ENCODE results near the gene CRB1. TPM values are rescaled to one million over a fixed set of nuclear protein-coding genes. Genes with fewer than 3 reads are reported as not detected.
"Not testable (repeated sequence)": the region's sequence is repeated elsewhere in the genome, so short reads cannot be mapped to it uniquely, and the experiment has no call there.

Gene CRB1
- total RNA-seq, 1 donor from 2014 or later = not detected

- no peak for DNase-seq (ENCODE audit: extremely low read depth, low read depth, low spot score)
Measured at GRCh38 chr1:197451381-197451780, 183.3 kb downstream of the CRB1 start.

- no peak for DNase-seq (ENCODE audit: extremely low read depth, low read depth, low spot score)
Measured at GRCh38 chr1:197453376-197454058, 185.5 kb downstream of the CRB1 start.

GRCh38 chr1:197462539-197462938 is 194.5 kb downstream of the CRB1 start:
- no peak for DNase-seq (ENCODE audit: extremely low read depth, low read depth, low spot score)

DNA sequence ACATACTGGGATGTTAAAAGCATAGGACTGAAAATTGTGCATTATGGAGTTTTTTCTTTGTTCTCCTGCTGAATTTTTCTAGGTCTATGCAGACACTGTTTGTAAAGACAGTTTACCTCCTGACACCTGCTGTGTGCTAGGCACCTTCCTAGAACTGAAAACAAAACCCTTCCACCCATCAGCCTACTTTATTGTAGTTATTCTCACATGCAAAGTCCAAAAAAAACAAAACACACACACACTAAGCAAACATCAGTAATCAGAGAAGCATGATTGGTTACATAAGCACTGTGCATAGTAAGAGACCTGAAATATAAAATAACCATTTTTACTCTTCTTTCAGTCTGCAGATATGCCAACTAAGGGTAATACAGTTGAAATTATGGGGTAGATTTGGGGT is 195.1 kb downstream of the CRB1 start:
- no peak for DNase-seq (ENCODE audit: extremely low read depth, low read depth, low spot score)

- no peak for DNase-seq (ENCODE audit: extremely low read depth, low read depth, low spot score)
Measured at GRCh38 chr1:197464044-197464443, 196.0 kb downstream of the CRB1 start.

GRCh38 chr1:197465528-197466327 is 197.7 kb downstream of the CRB1 start:
- DNase-seq (ENCODE audit: extremely low read depth, low read depth, low spot score) = no peak

GRCh38 chr1:197466813-197467212 is 198.8 kb downstream of the CRB1 start:
- DNase-seq (ENCODE audit: extremely low read depth, low read depth, low spot score) = no peak

DNA sequence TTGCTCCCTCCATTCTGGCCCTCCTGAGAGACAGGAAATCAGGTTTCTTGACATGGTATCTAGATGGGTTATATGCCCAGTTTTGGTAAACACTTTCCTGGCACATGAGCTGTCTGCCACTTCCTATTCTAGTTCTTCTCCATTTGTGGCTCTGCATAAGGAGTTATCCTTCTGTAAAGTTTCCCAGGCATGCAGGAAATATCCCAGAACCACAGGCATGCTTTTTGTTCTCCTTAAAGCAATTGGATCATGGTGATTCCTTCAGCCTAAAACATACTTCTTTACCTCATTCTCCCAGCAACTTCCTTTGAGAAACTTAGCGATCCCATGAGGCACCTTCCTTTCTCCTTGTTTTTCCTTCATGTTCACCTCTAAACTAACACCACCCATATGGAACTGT is 199.8 kb downstream of the CRB1 start:
- no peak for DNase-seq (ENCODE audit: extremely low read depth, low read depth, low spot score)

DNA sequence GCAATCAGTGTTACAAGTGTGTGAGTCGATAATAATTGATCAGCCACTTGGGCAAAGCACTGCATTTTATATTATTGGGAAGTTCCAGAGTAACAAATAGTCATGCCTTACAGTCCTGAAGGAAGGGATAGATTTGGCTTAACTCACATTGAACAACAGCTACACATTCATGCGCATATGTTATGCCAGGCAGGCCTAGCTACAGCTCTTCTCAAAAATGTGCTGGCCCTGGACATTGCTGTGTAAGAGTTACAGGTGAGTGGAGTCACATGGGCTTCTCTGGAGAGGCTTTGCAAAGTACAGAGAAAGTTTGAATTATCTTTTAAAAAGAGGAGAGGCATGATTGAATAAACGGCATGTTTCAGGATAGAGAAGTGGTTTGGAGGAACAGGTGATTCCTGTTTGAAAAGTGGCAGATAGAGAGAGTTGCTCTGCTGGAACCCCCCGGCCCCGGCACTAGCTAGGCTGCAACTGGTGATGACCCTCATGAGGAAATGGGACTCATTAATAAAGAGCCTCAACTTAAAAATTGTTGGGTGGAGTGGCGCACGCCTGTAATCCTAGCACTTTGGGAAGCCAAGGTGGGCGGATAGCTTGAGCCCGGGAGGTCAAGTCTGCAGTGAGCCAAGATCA is 200.6 kb downstream of the CRB1 start:
- DNase-seq (ENCODE audit: extremely low read depth, low read depth, low spot score) = no peak

GRCh38 chr1:197469620-197470210 is 201.7 kb downstream of the CRB1 start:
- DNase-seq (ENCODE audit: extremely low read depth, low read depth, low spot score) = no peak

DNA sequence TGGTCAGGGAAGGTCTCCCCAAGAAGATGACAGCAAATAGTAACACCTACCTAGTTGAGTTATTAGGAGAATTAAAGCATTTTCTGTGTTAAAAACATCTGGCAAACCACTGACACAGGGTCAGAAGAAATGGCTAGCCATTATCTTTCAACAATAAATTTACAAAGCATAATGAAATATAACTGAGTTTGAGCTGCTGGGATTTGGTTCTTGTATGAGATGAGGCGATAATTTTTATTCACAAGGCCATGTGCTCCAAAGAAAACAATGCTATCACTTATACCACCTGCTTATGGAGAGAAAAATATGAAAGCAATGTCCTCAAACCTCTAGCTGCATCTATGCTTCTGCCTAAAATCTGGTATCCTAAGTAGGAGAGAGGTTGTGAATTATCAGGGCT is 202.3 kb downstream of the CRB1 start:
- DNase-seq (ENCODE audit: extremely low read depth, low read depth, low spot score) = no peak

DNA sequence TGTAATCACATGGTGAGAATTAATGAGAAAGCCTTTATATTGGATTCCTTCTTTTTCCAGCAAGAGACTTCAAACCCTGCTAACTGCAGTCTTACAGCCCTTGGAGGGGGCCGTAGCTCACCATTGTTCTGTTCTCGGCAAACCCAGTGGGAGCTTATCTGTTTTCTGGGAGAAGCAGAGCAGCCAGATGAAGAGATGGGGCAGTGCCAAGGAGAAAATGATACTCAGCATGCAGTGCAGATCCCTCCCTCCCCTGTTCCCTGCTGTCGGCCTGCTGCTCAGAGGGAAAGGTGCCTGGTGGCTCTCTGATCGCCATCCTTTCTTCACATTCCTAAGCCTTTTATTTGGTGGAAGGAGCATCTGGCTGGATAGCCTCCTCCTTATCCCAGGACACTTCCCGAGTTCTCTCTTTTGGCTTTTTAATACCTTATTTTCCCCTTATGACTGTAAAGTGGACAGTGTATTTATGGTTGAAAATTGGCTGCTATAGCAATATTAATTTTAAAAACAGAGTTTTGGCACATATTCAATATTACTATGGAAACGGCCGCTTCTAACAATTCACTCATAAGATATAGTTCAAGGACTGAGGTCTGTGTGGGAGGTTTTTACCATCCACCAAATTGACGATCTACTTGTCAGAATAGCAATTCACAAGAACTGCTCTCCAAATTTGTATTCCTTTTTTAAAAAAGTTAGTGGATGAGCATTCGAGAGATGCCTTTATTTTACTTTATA is 203.4 kb downstream of the CRB1 start:
- DNase-seq (ENCODE audit: extremely low read depth, low read depth, low spot score) = no peak

- DNase-seq (ENCODE audit: extremely low read depth, low read depth, low spot score) = no peak
Measured at GRCh38 chr1:197472141-197472540, 204.1 kb downstream of the CRB1 start.

- DNase-seq (ENCODE audit: extremely low read depth, low read depth, low spot score) = no peak
Measured at GRCh38 chr1:197480446-197480845, 212.4 kb downstream of the CRB1 start.

- no peak for DNase-seq (ENCODE audit: extremely low read depth, low read depth, low spot score)
Measured at GRCh38 chr1:197481101-197481500, 213.0 kb downstream of the CRB1 start.

DNA sequence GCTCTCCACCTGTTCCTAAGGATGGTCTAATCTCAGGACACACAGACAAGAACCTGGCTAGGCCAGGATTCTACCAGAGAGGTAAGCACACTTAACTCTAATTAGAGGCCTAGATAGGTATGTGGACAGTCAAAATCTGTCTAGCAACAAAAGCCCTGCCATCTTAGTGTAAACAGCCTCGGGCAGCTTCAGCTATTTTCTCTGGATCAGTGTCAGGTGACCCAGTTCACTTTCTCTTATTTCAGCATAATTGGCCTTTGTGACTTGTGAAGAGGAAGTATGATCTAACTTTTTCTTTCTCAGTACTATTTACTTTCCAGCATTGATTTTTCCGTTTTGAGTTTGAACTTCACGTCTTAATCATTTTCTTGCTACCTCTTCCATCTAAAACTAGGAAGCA is 217.7 kb downstream of the CRB1 start:
- DNase-seq (ENCODE audit: extremely low read depth, low read depth, low spot score) = no peak

- DNase-seq (ENCODE audit: extremely low read depth, low read depth, low spot score) = no peak
Measured at GRCh38 chr1:197486946-197487345, 218.9 kb downstream of the CRB1 start.

DNA sequence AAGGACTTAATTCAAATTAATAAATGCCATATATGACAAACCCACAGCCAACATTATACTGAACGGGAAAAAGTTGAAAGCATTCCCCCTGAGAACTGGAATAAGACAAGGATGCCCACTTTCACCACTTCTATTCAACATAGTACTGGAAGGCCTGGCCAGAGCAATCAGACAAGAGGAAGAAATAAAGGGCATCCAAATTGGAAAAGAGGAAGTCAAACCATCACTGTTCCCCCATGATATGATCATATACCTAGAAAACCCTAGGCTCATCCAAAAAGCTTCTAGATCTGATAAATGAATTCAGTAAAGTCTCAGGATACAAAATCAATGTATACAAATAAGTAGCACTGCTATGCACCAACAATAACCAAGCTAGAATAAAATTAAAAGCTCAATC is 223.5 kb downstream of the CRB1 start:
- not testable (repeated sequence) for DNase-seq (ENCODE audit: extremely low read depth, low read depth, low spot score)

DNA sequence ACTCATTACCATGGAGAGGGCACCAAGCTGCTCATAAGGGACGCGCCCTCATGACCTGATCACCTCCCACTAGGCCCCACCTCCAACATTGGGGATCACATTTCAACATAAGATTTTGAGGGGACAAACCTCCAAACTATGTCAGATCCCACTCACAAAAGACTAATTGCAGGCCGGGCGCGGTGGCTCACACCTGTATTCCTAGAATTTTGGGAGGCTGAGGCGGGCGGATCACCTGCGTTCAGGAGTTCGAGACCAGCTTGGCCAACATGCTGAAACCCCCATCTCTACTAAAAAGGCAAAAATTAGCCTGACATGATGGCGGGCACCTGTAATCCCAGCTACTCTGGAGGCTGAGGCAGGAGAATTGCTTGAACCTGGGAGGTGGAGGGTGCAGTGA is 228.7 kb downstream of the CRB1 start:
- DNase-seq (ENCODE audit: extremely low read depth, low read depth, low spot score) = no peak

DNA sequence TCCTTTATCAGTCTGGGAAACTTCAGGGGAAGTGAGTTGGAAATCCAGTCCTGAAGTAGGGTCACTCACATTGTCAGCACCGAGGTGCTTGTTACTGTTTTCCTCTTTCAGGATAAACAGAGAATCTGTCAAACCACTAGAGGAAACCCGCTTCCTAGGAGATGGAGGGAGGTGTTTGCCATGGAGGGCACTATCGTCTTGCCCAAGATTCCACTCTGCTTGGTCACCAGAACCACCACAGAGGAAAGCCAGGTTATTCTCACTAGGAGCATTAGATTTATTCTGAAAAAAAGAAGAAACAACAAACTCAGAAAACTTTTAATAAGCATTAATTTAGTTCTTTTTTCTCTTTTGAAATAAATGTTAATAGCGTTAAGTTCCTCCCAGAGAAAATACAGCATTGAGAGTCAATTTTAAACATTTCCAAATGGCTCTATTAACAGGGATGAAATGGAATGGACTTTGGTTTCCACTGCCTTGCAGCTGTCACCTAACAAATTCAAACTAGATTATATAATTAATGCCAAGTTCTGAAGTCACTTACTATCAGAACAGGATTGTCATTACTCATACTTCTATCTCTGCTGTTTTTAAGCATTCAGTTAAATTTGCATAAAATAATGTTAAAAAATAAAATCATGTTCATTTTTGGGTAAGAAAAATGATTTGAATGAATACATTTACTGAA is 242.8 kb downstream of the CRB1 start:
- no peak for DNase-seq (ENCODE audit: extremely low read depth, low read depth, low spot score)

Measured in glomerular endothelial cell (primary cell).